GM23338 (cell line): Measurements from ENCODE around the gene LARP7.

Experiments used
- CREB1 ChIP-seq: fragments of 250-450 bp; sonication (Bioruptor Pico); IDR thresholded peaks from 2 replicates; pipeline ENCODE4 v1.5.0; 2020; ENCODE audit warnings: low read depth, mild to moderate bottlenecking, moderate library complexity
- CTCF ChIP-seq, 2 experiments: fragments of 200-600 bp in 1 of 2; sonication (generic) in 1 of 2; conservative IDR thresholded peaks; 2 replicates each; pipeline versions ENCODE4 v1.5.1 to v1.6.1; 2016 to 2017; ENCODE audit warnings: antibody characterized with exemption in 2 of 2, low read depth in 2 of 2, mild to moderate bottlenecking in 2 of 2, moderate library complexity in 1 of 2
- ETS1 ChIP-seq: IDR thresholded peaks from 2 replicates; pipeline ENCODE4 v1.6.1; 2016; ENCODE audit warnings: antibody characterized with exemption
- EZH2 ChIP-seq: fragments of 200-600 bp; sonication (generic); IDR thresholded peaks from one replicate; pipeline ENCODE4 v1.8.0; 2017; ENCODE audit warnings: antibody characterized with exemption, mild to moderate bottlenecking, low read depth; ENCODE audit not compliant: unreplicated experiment
- EZH2phosphoT487 ChIP-seq: fragments of 200-600 bp; sonication (generic); IDR thresholded peaks from one replicate; pipeline ENCODE4 v1.8.1; 2018; ENCODE audit warnings: antibody characterized with exemption; ENCODE audit not compliant: unreplicated experiment
- JUNB ChIP-seq: IDR thresholded peaks from one replicate; pipeline ENCODE4 v1.6.1; 2016; ENCODE audit warnings: antibody characterized with exemption; ENCODE audit not compliant: unreplicated experiment
- NANOG ChIP-seq: IDR thresholded peaks from 2 replicates; pipeline ENCODE4 v1.6.1; 2016; ENCODE audit warnings: antibody characterized with exemption, borderline replicate concordance
- POLR2AphosphoS5 ChIP-seq: IDR thresholded peaks from 2 replicates; pipeline ENCODE4 v1.6.1; 2016; ENCODE audit warnings: antibody characterized with exemption, low read depth
- STAT1 ChIP-seq: IDR thresholded peaks from one replicate; pipeline ENCODE4 v1.6.1; 2016; ENCODE audit warnings: antibody characterized with exemption; ENCODE audit not compliant: unreplicated experiment
- ZNF114 ChIP-seq: fragments of 250-450 bp; sonication (Bioruptor Pico); IDR thresholded peaks from 2 replicates; pipeline ENCODE4 v1.5.0; 2020; ENCODE audit warnings: mild to moderate bottlenecking, moderate library complexity
- ZNF331 ChIP-seq: fragments of 250-450 bp; sonication (Bioruptor Pico); IDR thresholded peaks from 2 replicates; pipeline ENCODE4 v1.5.0; 2020; ENCODE audit warnings: low read depth, mild to moderate bottlenecking, moderate library complexity
- ZNF462 ChIP-seq: fragments of 250-450 bp; sonication (Bioruptor Pico); IDR thresholded peaks from 2 replicates; pipeline ENCODE4 v1.5.0; 2020; ENCODE audit warnings: mild to moderate bottlenecking, moderate library complexity
- TF ChIP-seq, protein P1 (sequence below): IDR thresholded peaks from one replicate; pipeline ENCODE4 v1.6.1; 2018; ENCODE audit warnings: antibody characterized with exemption; ENCODE audit not compliant: unreplicated experiment

GRCh38 chr4:112647785-112648184 is 10.8 kb downstream of the LARP7 start:
- TF ChIP-seq CTCF (conservative IDR thresholded peaks at IDR 0.05; ENCODE audit: low read depth in 2 of 2), result no peak
- no peak for TF ChIP-seq CREB1 (CRISPR knock-in tag)
- TF ChIP-seq, protein P1, sequence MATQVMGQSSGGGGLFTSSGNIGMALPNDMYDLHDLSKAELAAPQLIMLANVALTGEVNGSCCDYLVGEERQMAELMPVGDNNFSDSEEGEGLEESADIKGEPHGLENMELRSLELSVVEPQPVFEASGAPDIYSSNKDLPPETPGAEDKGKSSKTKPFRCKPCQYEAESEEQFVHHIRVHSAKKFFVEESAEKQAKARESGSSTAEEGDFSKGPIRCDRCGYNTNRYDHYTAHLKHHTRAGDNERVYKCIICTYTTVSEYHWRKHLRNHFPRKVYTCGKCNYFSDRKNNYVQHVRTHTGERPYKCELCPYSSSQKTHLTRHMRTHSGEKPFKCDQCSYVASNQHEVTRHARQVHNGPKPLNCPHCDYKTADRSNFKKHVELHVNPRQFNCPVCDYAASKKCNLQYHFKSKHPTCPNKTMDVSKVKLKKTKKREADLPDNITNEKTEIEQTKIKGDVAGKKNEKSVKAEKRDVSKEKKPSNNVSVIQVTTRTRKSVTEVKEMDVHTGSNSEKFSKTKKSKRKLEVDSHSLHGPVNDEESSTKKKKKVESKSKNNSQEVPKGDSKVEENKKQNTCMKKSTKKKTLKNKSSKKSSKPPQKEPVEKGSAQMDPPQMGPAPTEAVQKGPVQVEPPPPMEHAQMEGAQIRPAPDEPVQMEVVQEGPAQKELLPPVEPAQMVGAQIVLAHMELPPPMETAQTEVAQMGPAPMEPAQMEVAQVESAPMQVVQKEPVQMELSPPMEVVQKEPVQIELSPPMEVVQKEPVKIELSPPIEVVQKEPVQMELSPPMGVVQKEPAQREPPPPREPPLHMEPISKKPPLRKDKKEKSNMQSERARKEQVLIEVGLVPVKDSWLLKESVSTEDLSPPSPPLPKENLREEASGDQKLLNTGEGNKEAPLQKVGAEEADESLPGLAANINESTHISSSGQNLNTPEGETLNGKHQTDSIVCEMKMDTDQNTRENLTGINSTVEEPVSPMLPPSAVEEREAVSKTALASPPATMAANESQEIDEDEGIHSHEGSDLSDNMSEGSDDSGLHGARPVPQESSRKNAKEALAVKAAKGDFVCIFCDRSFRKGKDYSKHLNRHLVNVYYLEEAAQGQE, result no peak
- TF ChIP-seq JUNB, result no peak
- TF ChIP-seq EZH2, result no peak
- no peak for TF ChIP-seq EZH2phosphoT487
- peak; percentile 73 for TF ChIP-seq POLR2AphosphoS5
- TF ChIP-seq ZNF114, result no peak
- TF ChIP-seq NANOG, result no peak
- TF ChIP-seq STAT1, result no peak
- TF ChIP-seq ETS1, result no peak
- no peak for TF ChIP-seq ZNF331
- TF ChIP-seq ZNF462 (CRISPR knock-in tag), result no peak
